ENCODE data around the gene OSTN.
"Not testable (repeated sequence)": the region's sequence is repeated elsewhere in the genome, so short reads cannot be mapped to it uniquely, and the experiment has no call there.

Gene OSTN

DNA sequence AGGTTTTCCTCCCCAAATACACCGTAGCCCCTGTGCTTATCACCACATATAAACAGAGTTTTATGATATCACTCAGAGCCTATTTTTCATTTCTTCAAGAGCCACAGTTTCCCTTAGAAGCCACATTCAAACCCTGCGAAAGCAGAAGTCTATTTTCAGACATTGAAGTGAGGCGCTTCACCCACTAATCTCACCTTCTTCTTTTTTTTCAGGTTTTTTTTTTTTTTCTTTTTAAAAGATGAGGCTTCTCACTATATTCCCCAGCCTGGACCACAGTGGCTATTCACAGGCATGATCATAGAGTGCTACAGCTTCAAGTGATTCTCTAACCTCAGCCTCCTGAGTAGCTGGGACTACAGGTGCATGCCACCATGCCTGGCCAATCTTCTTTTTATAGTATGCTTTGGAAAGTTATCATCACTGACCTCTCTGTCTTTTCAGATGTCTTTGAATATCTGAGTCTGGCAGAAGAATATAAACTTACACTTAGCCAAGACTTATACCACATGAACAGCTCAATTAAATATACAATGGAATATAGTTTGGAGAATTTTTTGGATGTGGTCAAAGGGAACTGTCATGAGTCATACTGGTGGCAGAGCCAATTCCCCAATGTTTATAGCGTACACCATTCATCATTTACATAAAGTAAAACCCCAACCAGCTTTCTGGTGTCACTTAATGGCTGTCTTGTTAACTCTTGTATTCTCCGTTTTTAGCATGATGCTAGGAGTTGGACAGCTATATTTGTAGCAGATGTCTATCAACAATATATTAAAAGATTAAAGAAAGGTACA is 70.4 kb downstream of the OSTN start:
- no peak for DNase-seq

DNA sequence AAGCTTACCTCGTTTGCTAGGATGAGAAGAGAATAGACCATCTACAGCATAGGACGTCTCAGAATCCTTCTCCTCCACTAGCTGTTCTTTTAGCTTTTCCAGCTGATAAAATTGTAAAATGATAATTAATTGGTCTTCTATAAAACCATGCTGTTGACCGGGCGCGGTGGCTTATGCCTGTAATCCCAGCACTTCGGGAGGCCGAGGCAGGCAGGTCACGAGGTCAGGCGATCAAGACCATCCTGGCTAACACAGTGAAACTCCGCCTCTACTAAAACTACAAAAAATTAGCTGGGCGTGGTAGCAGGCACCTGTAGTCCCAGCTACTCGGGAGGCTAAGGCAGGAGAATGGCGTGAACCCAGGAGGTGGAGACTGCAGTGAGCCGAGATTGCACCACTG is 76.2 kb downstream of the OSTN start:
- not testable (repeated sequence) for DNase-seq

DNA sequence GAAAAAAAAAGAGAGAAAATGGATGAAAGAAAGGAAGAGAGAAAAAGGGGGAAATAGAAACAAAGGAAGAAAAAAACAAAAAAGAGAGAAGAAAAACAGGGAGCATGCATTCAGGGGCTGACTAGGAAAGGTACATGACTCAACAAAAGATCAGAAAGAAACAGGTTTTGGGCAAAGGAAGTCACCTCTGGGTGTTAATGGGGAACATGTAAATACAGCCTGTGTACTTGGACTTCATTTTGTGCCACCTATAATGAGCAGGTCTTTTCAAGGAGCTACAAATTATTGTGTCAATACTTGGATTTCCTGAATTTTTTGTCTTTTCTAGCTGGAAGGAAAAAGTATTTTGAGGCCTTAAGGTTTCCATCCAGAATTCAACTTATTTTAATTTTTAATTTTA is 76.7 kb downstream of the OSTN start:
- no peak for DNase-seq

DNA sequence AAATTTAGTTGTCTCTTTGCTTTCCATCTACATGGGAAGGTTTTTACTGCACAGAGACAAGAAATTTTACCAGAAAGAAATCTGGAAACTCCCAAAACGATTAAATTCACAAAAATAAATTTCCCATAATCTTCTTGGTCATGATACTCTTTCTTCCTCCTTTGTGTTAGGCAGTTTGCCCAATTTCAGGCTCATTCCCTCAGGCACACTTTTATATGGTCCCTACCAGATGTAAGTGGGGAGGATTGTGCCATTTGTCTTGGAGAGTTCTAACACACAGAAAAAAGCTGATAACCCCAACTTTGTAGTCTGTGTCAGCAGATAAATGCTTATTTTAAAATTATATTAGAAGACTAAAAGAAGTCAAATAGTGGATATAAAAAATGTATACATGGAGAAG is 81.1 kb downstream of the OSTN start:
- peak; percentile 19 for DNase-seq

DNA sequence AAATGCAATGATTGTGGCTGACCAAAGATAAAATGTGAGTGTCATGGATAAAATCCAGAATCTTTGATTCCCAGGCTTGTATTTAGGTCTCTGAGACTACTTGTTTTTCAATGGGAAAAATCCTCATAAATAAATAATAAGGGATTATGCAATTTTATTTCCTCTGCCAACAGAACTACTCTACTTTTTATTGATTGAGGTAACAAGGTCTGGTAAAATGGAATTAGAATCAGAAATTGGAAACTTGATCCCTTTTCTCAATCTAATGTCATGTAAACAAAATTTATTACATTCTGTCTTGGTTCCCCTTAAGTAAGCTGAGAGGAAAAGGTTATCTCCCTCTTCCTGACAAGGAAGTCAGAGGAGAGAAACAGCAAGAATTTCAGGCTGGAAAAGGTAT is 81.8 kb downstream of the OSTN start:
- no peak for DNase-seq

DNA sequence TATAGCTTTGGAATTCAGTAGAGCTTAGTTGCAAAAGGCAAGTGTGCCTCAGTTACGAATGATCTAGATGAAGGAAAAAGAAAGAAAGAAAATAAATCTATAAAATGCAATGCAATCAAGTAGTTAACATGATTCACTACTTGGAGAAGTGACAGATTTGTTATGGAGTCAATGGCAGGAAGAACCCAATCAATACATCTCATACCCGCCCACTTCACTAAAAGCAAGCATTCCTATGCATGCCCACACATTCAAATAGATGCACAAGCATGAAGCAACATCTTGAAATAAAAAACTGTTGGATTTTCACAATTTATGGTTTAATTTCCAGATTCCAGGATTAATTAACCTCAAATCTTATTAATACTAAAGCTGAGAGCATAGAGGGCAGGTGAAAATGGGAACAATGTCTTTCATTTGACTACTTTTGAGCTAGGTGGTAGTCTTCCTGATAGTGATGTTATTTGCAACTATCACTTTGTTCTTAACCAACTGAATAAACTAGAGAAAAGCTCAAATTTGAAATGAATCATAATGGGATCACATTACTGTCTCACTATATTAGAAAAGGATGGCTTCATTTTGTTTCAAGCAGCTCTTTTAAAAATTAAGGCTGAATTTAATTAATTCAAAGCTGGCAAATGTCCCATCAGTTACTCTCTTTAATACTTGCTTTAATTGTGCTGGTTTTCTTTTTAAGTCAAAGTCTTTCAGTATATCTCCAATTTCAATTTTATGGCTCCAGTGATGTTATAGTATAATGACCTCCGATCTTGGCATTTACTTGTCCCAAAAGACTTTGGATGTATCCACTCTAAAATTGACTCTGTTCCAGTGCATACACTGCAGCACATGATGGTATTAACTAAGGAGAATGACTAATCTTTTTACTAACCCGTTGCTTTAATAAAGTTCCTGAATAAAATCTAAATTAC is 83.5 kb downstream of the OSTN start:
- no peak for DNase-seq

DNA sequence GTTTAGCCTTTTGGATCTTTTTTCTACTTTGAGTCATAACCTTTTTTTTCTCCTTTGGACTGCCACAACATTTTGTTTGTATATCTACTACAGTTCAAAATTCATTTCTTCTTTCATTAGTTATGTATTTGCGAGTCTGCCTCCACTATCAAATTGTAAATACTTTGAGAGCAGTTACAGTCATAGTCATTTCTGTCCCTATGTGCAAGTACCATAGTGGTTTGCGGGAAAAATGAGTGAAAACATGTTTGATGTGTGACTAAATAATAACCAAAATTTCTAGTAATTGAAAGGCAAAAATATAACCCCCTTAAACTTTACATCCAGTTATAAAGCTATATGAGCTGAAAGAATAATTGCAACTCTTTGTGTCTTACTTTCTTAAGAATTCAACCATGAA is 84.4 kb downstream of the OSTN start:
- no peak for DNase-seq

DNA sequence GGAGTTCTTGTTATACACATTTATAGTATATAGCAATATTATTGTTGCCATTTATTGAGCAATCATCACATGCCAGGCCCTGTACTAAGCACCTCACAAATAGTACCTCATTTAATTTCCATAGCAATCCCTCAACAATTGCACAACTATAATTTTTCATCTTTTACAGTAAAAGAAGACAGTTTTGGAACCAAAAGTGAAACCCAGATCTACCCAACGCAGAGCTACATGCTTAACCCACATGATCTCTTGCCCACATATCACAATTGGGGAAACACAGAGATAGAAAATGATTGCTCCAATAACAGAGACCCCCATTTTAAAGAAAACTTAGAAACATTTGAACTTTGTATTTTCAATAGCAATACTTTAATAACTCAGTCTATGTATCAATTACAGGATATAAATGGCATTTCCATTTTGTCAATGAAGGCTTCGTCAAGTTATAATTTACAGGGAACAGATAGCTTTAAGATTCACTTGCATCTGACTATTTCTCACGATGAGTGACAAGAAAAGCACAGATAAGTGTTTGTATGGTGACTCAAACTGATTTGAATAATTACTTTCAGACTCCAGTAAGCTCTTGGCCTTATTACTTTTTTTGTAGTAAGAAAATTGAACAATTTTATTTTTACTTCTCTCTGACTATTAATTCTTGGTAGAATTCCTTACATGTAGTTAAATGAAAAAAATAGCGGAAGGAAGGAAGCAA is 91.4 kb downstream of the OSTN start:
- DNase-seq = peak; percentile 84

DNA sequence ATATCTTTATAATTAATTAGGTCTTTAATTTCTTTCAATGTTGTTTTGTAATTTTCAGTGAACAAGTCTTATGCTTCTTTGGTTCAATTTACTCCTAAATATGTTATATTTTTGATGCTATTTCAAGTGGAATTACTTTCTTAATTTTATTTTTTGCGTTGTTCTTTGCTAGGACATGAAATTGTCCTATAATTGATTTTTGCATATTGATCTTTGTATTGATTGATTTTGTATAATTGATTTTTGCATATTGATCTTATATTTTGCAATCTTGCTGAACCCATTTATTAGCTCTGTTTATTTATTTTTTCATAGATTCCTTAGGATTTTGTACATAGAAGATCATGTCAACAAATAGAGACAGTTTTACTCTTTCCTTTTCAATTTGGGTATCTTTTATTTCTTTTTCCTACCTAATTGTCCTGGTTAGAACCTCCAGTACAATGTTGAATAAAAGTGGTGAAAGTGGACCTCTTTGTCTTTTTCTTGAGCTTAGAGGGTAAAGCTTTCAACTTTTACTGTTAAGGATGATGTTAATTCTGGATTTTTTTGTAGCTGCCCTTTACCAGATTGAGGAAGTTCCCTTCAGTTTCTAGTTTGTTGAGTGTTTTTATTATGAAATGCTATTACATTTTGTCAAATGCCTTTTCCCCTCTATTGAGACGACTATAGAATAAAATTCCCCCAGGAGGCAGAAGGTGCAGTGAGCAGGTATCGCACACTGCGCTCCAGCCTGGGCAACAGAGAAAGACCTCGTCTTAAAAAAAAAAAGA is 93.4 kb downstream of the OSTN start:
- DNase-seq = peak; percentile 66

DNA sequence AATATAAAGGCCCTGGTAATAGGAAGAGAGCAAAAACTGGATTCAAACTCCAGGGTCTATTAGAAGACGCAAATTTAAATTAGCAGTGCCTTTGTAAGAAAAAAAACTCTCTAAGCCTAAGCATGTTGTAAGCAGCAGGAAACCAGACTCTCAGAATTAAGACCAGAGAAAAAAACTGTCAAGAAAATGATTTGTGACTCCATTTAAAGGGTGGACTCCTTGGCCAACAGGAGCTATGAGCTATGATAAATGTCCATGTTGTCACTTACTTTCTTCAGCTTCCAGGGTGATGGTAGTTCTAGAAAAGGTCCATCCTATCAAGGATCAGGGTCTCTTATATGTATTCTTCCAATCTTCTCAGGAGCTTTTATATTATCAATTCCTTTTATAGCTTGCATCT is 95.2 kb downstream of the OSTN start:
- no peak for DNase-seq

DNA sequence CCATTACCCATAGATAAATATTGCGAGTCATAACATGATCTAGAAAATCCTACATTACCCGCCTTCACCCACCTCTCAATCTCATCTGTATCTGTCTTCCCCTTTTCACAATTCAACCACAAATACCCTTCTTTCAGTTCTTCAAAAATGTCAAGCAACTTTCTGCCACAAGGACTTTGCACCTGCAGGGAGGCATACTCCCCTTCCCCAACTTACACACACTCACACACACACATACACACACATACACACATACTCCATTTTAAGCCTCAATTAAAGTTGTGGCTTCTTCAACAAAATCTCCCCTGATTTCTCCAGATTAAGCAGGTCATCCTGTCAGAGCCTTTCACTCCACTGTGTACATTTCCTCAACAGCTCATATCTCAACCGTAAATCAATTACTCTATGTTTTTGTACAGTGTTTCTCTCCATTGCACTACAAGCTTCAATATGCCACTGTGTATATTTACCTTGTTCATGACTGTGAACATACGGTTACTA is 97.0 kb downstream of the OSTN start:
- DNase-seq = peak; percentile 8

DNA sequence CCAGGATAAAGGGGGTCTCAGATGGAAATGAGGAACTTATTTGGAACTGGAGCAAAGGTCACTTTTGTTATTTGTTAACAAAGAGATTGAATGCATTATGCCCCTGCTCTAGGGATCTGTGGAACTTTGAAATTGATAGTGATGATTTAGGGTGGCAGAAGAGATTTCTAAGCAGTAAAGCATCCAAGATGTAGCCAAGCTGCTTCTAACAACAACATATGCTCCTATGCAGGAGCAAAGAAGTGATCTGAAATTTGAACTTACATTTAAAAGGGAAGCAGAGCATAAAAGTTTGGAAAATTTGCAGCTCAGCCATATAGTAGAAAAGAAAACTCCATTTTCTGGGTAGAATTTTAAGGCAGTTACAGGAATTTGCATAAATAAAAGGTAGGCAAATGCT is 99.8 kb downstream of the OSTN start:
- DNase-seq = no peak

DNA sequence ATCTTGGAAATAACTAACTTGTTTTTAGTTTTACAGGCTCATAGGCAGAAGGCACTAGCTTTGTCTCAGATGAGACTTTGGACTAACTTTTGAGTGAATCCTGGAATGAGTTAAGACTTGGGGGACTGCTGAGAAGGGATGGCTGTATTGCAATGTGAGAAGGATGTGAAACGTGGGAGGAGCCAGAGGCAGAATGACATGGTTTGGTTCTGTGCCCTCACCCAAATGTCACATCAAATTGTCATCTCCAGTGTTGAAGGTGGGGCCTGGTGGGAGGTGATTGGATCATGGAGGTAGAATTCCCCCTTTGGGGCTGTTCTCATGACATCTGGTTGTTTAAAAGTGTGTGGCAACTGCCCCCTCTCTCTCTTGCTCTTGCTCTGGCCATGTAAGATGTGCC is 101.4 kb downstream of the OSTN start:
- DNase-seq = peak; percentile 12

DNA sequence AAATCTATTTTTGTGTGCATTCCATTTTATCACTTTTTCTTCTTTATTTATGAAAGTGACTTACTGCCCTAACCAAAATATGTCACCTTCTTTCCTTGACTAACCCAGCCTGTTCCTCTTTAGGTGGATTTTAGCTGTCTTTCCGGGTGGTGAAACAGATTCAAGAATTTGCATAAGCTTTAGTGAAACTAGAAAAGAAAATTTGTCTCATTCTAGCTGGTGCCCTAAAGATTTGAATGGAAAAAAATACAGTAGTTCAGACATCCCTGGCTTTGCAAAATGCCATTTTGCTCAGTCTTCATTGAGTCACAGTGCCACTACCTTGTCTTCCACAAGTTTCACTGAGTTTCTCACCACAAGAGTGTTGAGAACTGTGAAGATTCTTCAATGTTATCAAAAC is 102.0 kb downstream of the OSTN start:
- peak; percentile 65 for DNase-seq

DNA sequence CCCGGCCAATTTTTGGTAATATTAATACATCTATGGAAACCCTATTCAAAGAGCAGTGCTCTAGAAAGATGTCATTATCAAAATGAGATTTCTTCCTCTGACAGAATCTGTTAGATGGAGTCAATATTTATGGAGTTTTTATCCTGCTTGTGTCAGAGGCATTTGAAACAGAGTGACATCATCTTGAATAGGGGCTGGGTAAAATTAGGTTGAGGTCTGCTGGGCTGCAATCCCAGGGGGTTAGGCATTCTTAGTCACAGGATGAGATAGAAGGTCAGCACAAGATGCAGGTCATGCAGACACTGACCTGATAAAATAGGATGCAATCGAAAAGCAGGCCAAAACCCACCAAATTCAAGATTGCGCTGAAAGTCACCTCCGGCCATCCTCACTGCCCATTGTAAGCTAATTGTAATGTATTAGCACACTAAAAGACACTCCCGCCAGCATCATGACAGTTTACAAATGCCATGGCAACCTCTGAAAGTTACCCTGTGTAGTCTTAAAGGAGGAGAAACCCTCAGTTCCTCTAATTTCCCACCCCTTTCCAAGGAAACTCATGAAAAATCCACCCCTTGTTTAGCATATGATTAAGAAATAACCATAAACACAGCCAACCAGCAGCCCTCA is 102.9 kb downstream of the OSTN start:
- no peak for DNase-seq

DNA sequence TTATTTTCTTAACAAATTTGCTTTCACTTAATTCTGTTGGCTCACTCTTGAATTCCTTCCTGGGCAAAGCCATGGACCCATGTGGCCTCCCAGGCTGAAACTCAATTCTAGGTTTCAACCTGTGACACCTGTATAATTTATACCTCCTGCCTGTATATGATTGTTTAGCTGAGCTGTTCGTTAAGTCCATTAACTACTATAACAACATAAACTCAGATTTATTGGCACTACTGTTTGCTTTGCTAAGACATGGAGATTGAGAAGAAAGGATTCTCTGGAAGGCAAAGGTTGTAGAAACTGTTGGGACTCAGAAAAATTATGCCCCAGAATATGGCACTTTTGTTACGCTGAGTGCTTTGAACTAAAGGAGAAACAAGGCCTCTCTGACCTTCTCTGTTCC is 103.4 kb downstream of the OSTN start:
- DNase-seq = no peak

DNA sequence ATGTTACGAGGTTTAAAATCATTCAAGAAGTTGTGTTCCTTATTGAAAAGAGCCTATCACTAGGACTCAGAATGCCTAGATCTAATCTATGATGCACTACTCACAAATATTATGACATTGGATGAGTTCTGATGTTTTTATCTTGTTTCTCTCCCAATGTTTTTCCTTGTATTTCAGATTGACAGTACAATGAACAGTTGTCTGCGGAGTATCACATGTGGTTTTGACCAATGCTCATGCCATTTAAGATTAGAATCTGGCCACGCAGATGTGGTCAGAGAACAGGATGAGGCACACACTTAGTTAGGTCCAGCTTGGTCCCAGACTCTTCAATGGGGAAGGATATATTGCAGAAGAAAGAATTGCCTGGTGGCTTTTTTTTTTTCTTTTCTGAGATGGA is 104.6 kb downstream of the OSTN start:
- DNase-seq = no peak

DNA sequence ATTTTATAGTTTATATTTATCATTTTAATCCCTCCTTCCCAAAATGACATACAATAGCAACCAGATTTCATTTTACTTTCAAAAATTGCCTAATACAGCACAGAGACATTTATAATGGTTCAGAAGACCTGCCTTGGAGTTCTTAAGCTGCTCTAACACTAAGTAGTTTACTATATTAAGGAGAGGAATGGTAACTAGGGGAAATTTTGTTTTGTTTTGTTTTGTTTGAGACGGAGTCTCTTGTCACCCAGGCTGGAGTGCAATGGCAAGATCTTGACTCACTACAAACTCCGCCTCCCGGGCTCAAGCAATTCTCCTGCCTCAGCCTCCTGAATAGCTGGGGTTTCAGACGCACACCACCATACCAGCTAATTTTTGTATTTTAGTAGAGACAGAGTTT is 107.4 kb downstream of the OSTN start:
- no peak for DNase-seq

DNA sequence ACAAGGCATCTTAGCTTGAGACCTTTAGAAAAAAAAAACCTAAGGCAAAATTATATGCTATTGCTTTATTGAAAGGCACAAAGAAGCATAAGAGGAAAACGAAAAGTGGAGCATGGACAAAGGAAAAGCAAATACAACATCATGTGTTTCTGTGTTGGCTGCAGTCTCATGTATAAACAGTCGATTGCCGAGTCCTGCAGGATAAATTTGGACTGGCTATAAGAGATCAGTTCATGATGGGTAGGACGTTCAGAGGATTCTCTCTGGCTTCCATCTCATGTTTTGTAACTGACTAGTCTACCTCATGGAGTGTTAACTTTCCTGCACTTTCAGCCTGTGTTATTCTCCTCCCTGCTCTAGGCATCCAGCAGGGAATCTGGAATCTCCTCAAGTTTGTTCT is 108.3 kb downstream of the OSTN start:
- no peak for DNase-seq

DNA sequence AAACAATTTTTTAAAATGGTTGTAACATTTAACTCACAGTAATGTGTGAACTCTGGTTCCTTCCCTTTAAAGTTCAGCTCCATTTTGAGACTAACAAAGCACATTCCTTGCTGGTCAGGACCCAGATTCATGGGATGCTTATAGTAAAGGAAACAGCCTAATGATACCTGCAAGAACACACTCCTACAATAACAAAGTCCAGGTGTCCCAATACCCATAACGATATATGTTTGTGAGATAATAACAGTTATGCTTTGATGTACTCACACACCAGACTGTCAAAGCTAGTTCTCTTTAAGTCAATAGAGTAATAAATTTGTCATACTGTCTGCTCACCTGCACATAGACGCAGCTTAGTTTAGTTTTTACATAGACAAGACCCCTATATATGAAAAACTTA is 114.3 kb downstream of the OSTN start:
- DNase-seq = no peak

DNA sequence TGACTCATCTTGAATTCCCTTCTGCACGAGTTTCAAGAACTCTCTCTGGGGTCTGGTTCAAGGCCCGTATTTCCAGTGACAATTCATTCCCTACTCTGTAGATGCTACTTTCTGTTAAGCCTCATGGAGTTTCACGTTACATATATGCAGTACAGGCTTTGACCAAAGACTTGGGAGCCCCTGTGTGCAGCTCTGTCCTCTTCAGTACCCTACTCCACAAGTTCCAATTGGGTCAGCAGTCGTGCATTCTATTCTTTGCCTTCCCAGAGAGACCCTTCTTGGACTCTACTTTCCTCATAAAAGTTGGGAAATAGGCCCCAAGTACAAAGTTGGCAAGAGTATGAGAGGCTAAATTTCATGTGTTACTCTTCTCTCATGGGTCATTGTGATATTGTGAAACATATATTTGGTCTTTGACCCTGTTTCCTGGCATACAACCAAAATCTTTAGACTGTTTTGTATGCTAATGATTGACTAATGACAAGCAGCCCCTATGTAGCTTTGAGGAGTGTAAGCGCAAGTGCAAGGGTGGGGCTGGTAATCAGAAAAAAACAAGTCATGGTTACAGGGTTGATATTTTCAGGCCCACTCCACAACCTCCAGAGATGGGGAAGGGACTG is 115.2 kb downstream of the OSTN start:
- DNase-seq = no peak
